Prostate gland (tissue), 2 donors: ENCODE data around the gene KRT86.

Source experiments
- CTCF ChIP-seq, 4 experiments: fragments of 200-600 bp in 2 of 4; fragments of 450-650 bp in 2 of 4; sonication (generic) in 2 of 4; IDR thresholded peaks; 1 replicate in 3 of 4; 2 replicates in 1 of 4; pipeline ENCODE4 v1.5.1; 2016 to 2019; ENCODE audit warnings: antibody characterized with exemption in 4 of 4, mild to moderate bottlenecking in 2 of 4, moderate library complexity in 2 of 4
- POLR2A ChIP-seq: fragments of 450-650 bp; IDR thresholded peaks from one replicate; pipeline ENCODE4 v1.6.1; 2016; ENCODE audit warnings: antibody characterized with exemption, mild to moderate bottlenecking
- POLR2AphosphoS5 ChIP-seq: sonication (generic); formaldehyde crosslinking; IDR thresholded peaks from one replicate; pipeline ENCODE4 v1.6.1; 2017; ENCODE audit warnings: antibody characterized with exemption

- TF ChIP-seq POLR2AphosphoS5 (no peak), CTCF (IDR thresholded peaks at IDR 0.05) (no peak), POLR2A (no peak)
Observed at GRCh38 chr12:52226446-52226845, 48.0 kb upstream of the KRT86 start.
